Aorta (tissue), 5 donors: ENCODE measurements around the gene IL1RAPL2. TPM values are rescaled to one million over a fixed set of nuclear protein-coding genes. Genes with fewer than 3 reads are reported as not detected.
"Not testable (repeated sequence)": the region's sequence is repeated elsewhere in the genome, so short reads cannot be mapped to it uniquely, and the experiment has no call there.

Experiments
- ATAC-seq: fragments of 200-7000 bp; cut with Tn5 transposase; one replicate; pipeline ENCODE4 v1.9.1; 2022; ENCODE audit warnings: moderate library complexity; ENCODE audit not compliant: low FRiP score
- DNase-seq, 2 donors: peaks; one replicate each; pipeline ENCODE4 v3.0.0-alpha.2; 2020
- H3K27ac ChIP-seq, 2 donors: one replicate each; pipeline ENCODE4 v1.5.1; 2013; ENCODE audit warnings: low read length in 2 of 2, mild to moderate bottlenecking in 2 of 2, moderate library complexity in 2 of 2, control low read depth in 1 of 2, inconsistent platforms in 1 of 2, low read depth in 1 of 2
- H3K27me3 ChIP-seq, 2 donors: one replicate each; pipeline ENCODE4 v1.6.1; 2013; ENCODE audit warnings: control low read depth in 1 of 2, low read length in 1 of 2, mild to moderate bottlenecking in 1 of 2, moderate library complexity in 1 of 2; ENCODE audit not compliant: insufficient read depth in 2 of 2, control insufficient read depth in 1 of 2
- H3K36me3 ChIP-seq, 2 donors: one replicate each; pipeline ENCODE4 v1.6.1; 2013; ENCODE audit warnings: control low read depth in 1 of 2, low read length in 1 of 2, mild to moderate bottlenecking in 1 of 2; ENCODE audit not compliant: insufficient read depth in 2 of 2, control insufficient read depth in 1 of 2
- H3K4me1 ChIP-seq, 2 donors: one replicate each; pipeline ENCODE4 v1.6.1; 2013; ENCODE audit warnings: low read length in 2 of 2, control low read depth in 1 of 2, mild to moderate bottlenecking in 1 of 2, moderate library complexity in 1 of 2; ENCODE audit not compliant: insufficient read depth in 2 of 2, control insufficient read depth in 1 of 2
- H3K4me3 ChIP-seq, 2 donors: one replicate each; pipeline ENCODE4 v1.5.1; 2013; ENCODE audit warnings: low read length in 2 of 2, control low read depth in 1 of 2, mild to moderate bottlenecking in 1 of 2
- H3K9me3 ChIP-seq: one replicate; pipeline ENCODE4 v1.6.1; 2013; ENCODE audit warnings: mild to moderate bottlenecking, low read length; ENCODE audit not compliant: control insufficient read depth
- WGBS, 2 donors: extraction: QIAGEN DNeasy Blood & Tissue Kit; methylation state at CpG; one replicate each; pipeline ENCODE4 v1.1.7; 2013; 5-methylcytosine and 5-hydroxymethylcytosine counted together
- intact Hi-C, 2 donors: fragments of 100-400 bp; cut with DNase I; formaldehyde crosslinking; loops; one replicate each; pipeline versions ENCODE4 v1.14.2 to v1.15.0; 2022
- polyA plus RNA-seq, 2 donors: library from polyadenylated mRNA; stranded (reverse); fragments of 200-250 nt; gene quantifications; one replicate each; pipeline ENCODE4 v1.2.3, GENCODE V29; 2013
- total RNA-seq, 2 donors: library from RNA; stranded (reverse); fragmentation: NEBNext Ultra II Directional; extraction: Animal tissue kit (Norgen Biotek cat#: 25700); gene quantifications; one replicate each; pipeline ENCODE4 v1.2.1, GENCODE V29; 2021
- donor health status: healthy with polysubstance abuse.
- donor health status: Bipolar disorder and iron deficiency.
- donor health status: DM: no; HTN: no; CAD: no.
- donor health status: DM: no; HTN: no; CAD: no.
- donor health status: DM: yes; HTN: yes; CAD: no.

The IL1RAPL2 gene
- total and polyA plus RNA-seq, 4 donors: not detected

DNA sequence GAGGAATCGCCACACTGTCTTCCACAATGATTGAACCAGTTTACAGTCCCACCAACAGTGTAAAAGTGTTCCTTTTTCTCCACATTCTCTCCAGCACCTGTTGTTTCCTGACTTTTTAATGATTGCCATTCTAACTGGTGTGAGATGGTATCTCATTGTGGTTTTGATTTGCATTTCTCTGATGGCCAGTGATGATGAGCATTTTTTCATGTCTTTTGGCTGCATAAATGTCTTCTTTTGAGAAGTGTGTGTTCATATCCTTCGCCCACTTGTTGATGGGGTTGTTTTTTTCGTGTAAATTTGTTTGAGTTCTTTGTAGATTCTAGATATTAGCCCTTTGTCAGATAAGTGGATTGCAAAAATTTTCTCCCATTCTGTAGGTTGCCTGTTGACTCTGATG, 671.4 kb downstream of the IL1RAPL2 start:
- DNase-seq, H3K27ac ChIP-seq, H3K36me3 ChIP-seq, H3K27me3 ChIP-seq, H3K4me3 ChIP-seq, H3K9me3 ChIP-seq, intact Hi-C loops, H3K4me1 ChIP-seq, ATAC-seq: not testable (repeated sequence)
- WGBS, 2 donors: 76 to 82% methylated on average over 3 of the region's 3 CpGs

DNA sequence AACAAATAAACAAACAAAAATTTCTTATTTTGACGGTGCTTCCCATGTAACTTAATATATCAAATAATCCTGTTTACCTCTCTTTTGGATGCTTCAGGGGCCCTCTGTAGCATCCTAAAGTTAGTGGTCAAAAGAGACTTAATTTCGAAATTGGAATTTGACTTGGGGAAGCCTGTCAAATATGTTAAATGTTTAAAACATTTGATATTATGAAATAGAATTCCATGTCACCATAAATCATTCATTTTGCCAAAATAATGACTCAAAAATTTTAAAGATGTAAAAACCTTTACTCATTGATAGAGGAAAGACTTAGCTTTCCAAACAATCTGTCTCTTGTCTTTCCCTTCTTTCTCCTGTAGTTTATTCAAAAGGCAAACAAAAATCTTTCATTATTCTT, 675.1 kb downstream of the IL1RAPL2 start:
- intact Hi-C loops: no loop called here

DNA sequence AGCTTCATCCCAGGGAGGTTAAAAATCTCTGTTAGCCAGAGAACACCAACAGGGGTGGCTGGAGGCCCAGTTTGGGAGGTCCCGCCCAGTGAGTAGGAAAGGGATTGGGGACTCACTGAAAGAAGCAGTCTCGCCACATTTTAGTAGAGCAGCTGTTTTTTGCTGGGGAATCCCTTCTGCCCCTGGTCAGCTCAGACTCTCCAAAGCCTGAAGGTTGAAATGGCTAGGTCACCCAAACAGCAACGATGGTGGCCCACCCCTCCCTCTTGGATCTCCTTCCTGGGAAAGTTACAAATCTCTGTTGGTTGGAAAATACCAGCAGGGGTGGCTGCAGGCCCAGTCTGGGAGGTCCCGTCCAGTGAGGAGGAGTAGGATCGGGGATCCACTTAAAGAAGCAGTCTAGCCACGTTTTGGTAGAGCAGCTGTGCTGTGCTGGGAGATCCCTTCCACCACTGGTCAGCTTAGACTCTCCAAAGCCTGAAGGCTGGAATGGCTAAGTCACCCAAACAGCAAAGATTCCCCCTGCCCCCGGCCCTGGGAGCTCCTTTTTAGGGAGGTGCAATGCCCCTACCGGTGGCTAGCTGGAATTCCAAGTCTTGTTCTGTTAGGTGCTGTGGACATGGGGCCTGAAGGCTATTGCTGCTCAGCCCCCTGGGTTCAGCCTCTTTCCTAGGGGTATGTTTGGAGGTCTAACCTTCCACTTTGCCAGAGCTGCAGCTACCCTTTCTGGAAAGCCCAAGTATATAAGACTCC, 694.5 kb downstream of the IL1RAPL2 start:
- Histone ChIP-seq H3K27me3 (no peaks in the 10 kb centered on the region), H3K9me3 (no peaks in the 10 kb centered on the region), H3K4me1 (no peaks in the 10 kb centered on the region), H3K36me3 (no peaks in the 10 kb centered on the region), H3K4me3 (no peak overlapping the region), H3K27ac (no peak overlapping the region)
- ATAC-seq (peak; percentile 48), DNase-seq (peak; percentile 47 to 60)
- 60 to 76% methylated on average over 8 of the region's 8 CpGs for WGBS, 2 donors
- intact Hi-C loops: no loop called here

More for the DNA sequence above, 675.1 kb downstream of the IL1RAPL2 start:
- H3K4me3 ChIP-seq: no peak overlapping the region
- H3K27ac ChIP-seq: no peak overlapping the region
- WGBS, 2 donors: 49 to 65% methylated on average over 2 of the region's 2 CpGs
- DNase-seq: no peak
- no peaks in the 10 kb centered on the region for H3K4me1 ChIP-seq
- no peaks in the 10 kb centered on the region for H3K27me3 ChIP-seq
- H3K36me3 ChIP-seq: no peaks in the 10 kb centered on the region
- no peak for ATAC-seq
- H3K9me3 ChIP-seq: no peaks in the 10 kb centered on the region

DNA sequence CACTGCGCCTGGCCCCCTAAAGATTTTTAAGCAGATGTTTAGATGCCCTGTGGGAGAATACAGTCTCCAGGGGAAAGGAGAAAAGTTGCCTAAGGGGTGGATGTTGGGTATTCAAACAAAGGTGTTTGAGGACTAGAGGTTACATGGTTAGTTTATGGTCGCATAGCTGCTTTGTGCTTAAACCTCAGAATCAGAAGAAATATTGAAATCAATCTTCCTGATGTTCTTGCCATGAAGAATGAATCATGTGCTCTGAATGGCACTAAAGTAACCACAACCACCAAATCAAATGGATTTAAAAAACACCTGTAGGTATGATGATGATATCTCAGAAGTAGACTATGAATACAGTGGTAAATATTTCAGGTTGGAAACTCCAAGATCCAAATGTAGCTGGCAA, 697.2 kb downstream of the IL1RAPL2 start:
- no peaks in the 10 kb centered on the region for H3K4me1 ChIP-seq
- no peaks in the 10 kb centered on the region for H3K36me3 ChIP-seq
- ATAC-seq: no peak
- 78 to 99% methylated on average over 2 of the region's 2 CpGs for WGBS, 2 donors
- no peaks in the 10 kb centered on the region for H3K9me3 ChIP-seq
- H3K4me3 ChIP-seq: no peak overlapping the region
- no peak for DNase-seq
- intact Hi-C loops: no loop called here
- no peak overlapping the region for H3K27ac ChIP-seq
- H3K27me3 ChIP-seq: no peaks in the 10 kb centered on the region

DNA sequence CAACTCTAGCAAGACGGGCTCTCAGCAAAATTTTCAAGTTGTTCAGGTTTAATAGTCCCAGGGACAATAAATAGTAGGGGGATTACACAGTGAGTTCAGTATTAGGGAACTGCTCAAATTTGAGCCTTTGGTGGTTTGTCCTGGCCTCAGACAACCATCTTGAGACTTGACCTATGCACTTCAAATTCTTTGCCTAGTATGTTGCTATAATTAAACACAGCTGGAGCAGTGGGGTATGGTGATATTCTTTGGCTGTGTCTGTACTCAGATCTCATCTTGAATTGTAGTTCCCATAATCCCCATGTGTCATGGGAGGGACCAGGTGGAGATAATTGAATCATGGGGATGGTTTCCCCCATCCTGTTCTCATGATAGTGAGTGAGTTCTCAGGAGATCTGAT, 697.8 kb downstream of the IL1RAPL2 start:
- intact Hi-C loops: no loop called here
- Histone ChIP-seq H3K4me1 (no peaks in the 10 kb centered on the region), H3K27me3 (no peaks in the 10 kb centered on the region), H3K27ac (no peak overlapping the region), H3K9me3 (no peaks in the 10 kb centered on the region), H3K4me3 (no peak overlapping the region), H3K36me3 (no peaks in the 10 kb centered on the region)
- ATAC-seq (no peak), DNase-seq (no peak)
- WGBS, 2 donors: 64 to 69% methylated on average over 1 of the region's 1 CpG

- no peaks in the 10 kb centered on the region for H3K27me3 ChIP-seq
- no peak for DNase-seq
- intact Hi-C loops: no loop called here
- no peak for ATAC-seq
- no peaks in the 10 kb centered on the region for H3K9me3 ChIP-seq
- no peaks in the 10 kb centered on the region for H3K4me1 ChIP-seq
- WGBS, 2 donors: 27 to 32% methylated on average over 3 of the region's 3 CpGs
- no peak overlapping the region for H3K27ac ChIP-seq
- H3K36me3 ChIP-seq: no peaks in the 10 kb centered on the region
- no peak overlapping the region for H3K4me3 ChIP-seq
Observed at GRCh38 chrX:105265093-105265492, 699.1 kb downstream of the IL1RAPL2 start.

GRCh38 chrX:105266456-105266855, 700.5 kb downstream of the IL1RAPL2 start:
- 83 to 94% methylated on average over 1 of the region's 1 CpG for WGBS, 2 donors

GRCh38 chrX:105267167-105267566, 701.2 kb downstream of the IL1RAPL2 start:
- ATAC-seq: no peak
- 44 to 51% methylated on average over 2 of the region's 2 CpGs for WGBS, 2 donors
- intact Hi-C loops: no loop called here

More at GRCh38 chrX:105266456-105266855, 700.5 kb downstream of the IL1RAPL2 start:
- H3K9me3 ChIP-seq: no peaks in the 10 kb centered on the region
- no peaks in the 10 kb centered on the region for H3K36me3 ChIP-seq
- ATAC-seq (no peak), DNase-seq (no peak)
- intact Hi-C loops: no loop called here
- no peaks in the 10 kb centered on the region for H3K4me1 ChIP-seq
- no peak overlapping the region for H3K4me3 ChIP-seq
- no peak overlapping the region for H3K27ac ChIP-seq
- no peaks in the 10 kb centered on the region for H3K27me3 ChIP-seq

DNA sequence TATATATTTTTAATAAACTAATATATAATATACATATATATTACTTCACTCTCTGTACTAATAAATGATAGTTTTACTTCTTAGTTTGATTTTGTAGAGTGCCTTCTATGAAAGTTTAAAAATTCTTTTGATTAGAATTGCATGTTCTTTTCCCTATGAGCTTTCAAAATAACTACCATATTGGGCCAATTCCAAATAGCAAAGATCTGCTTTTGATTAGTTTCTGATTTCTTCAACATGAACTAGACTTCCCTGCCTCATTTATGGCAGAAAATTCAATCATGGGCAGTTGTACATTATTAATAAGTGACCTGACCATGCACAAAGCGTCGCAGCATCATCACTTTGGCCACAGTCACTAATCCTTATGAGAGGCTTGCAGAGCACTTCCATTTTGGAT, 703.4 kb downstream of the IL1RAPL2 start:
- no peaks in the 10 kb centered on the region for H3K36me3 ChIP-seq
- DNase-seq (no peak), ATAC-seq (no peak)
- no peaks in the 10 kb centered on the region for H3K27me3 ChIP-seq
- 83 to 97% methylated on average over 2 of the region's 2 CpGs for WGBS, 2 donors
- no peaks in the 10 kb centered on the region for H3K9me3 ChIP-seq
- no peak overlapping the region for H3K27ac ChIP-seq
- intact Hi-C loops: no loop called here
- H3K4me3 ChIP-seq: no peak overlapping the region
- no peaks in the 10 kb centered on the region for H3K4me1 ChIP-seq

More at GRCh38 chrX:105267167-105267566, 701.2 kb downstream of the IL1RAPL2 start:
- Histone ChIP-seq H3K9me3 (no peaks in the 10 kb centered on the region), H3K4me1 (no peaks in the 10 kb centered on the region), H3K36me3 (no peaks in the 10 kb centered on the region), H3K27ac (no peak overlapping the region), H3K4me3 (no peak overlapping the region), H3K27me3 (no peaks in the 10 kb centered on the region)
- DNase-seq: no peak
